ENCODE measurements around the gene SOX8. TPM values are rescaled to one million over a fixed set of nuclear protein-coding genes. Genes with fewer than 3 reads are reported as not detected.

SOX8 gene
- total and polyA plus RNA-seq, 10 of the 15 experiments (the other 5 are each of a cell fraction or from before 2014, with no cell fraction given): not detected

- ChIA-PET CTCF (no interaction called here), RAD21 (ENCODE audit: unreplicated experiment) (no interaction called here), POLR2A (no interaction called here), SMC1A (ENCODE audit: uncharacterized antibody, unreplicated experiment) (no interaction called here)
- H3K27ac ChIP-seq (ENCODE audit: control insufficient read depth, insufficient read depth): no peak overlapping the region
- H4K20me1 ChIP-seq (ENCODE audit: control insufficient read depth, insufficient read depth): no peaks in the 10 kb centered on the region
- intact Hi-C loops (cut with micrococcal nuclease; ENCODE audit: unreplicated experiment) (no loop called here), in situ Hi-C loops (cut with MboI) (no loop called here)
- WGBS (ENCODE audit: insufficient coverage, insufficient replicate concordance, low lambda C conversion rate, missing lambda C conversion rate): 34% methylated on average over 8 of the region's 8 CpGs
- H3K4me3 ChIP-seq: no peak overlapping the region
- ATAC-seq (no peak), DNase-seq (ENCODE audit: low read depth, low spot score) (no peak), FAIRE-seq (no peak)
- H3K9ac ChIP-seq (ENCODE audit: control insufficient read depth, insufficient read depth, low read length): no peak overlapping the region
- no peak overlapping the region for H3K4me2 ChIP-seq (ENCODE audit: control insufficient read depth, insufficient read depth)
- no TSS peak for BruUV-seq (replicated peaks)
- no peaks in the 10 kb centered on the region for H3K36me3 ChIP-seq (ENCODE audit: control insufficient read depth in 2 of 2, insufficient read depth in 2 of 2, low read length in 1 of 2)
- no peak overlapping the region for H2AFZ ChIP-seq (ENCODE audit: control insufficient read depth, low read depth, low read length)
- H3K9me3 ChIP-seq (replicated peaks; ENCODE audit: control insufficient read depth, insufficient read depth, low read length): no peaks in the 10 kb centered on the region
- no peaks in the 10 kb centered on the region for H3K27me3 ChIP-seq (replicated peaks in 1 of 2; ENCODE audit: control insufficient read depth in 2 of 2, insufficient read depth in 2 of 2, low read length in 1 of 2)
- no peaks in the 10 kb centered on the region for H3K4me1 ChIP-seq (ENCODE audit: control insufficient read depth, insufficient read depth, low read length)
- no peak for TF ChIP-seq EED (IDR thresholded peaks at IDR 0.05; ENCODE audit: low read depth)
- TF ChIP-seq IKZF1 (conservative IDR thresholded peaks at IDR 0.05): no peak
- TF ChIP-seq EZH2 (IDR thresholded peaks at IDR 0.05; ENCODE audit: borderline replicate concordance, control insufficient read depth, low read depth, low read length): no peak
- TF ChIP-seq YY1 (IDR thresholded peaks at IDR 0.05; ENCODE audit: low read depth, low read length): no peak
- TF ChIP-seq GABPA (IDR thresholded peaks at IDR 0.05; ENCODE audit: low read depth): no peak
- TF ChIP-seq NFYA (IDR thresholded peaks at IDR 0.05; ENCODE audit: borderline replicate concordance, low read depth, low read length): no peak
- no peak for TF ChIP-seq ZBTB33 (IDR thresholded peaks at IDR 0.05)
- no peak for TF ChIP-seq SIN3A (IDR thresholded peaks at IDR 0.05; ENCODE audit: low read depth, low read length)
- TF ChIP-seq CHD1 (IDR thresholded peaks at IDR 0.05; ENCODE audit: low read depth, low read length): no peak
- no peak for TF ChIP-seq ZNF24 (IDR thresholded peaks at IDR 0.05)
- TF ChIP-seq SREBF1 (IDR thresholded peaks at IDR 0.05; ENCODE audit: low read length): no peak
- no peak for TF ChIP-seq NFIC (IDR thresholded peaks at IDR 0.05; ENCODE audit: low read depth, low read length)
- TF ChIP-seq CHD2 (IDR thresholded peaks at IDR 0.05; ENCODE audit: borderline replicate concordance, low read depth, low read length): no peak
- no peak for TF ChIP-seq RFX5 (IDR thresholded peaks at IDR 0.05; ENCODE audit: low read depth, low read length)
- TF ChIP-seq KLF5 (IDR thresholded peaks at IDR 0.05; ENCODE audit: partially characterized antibody): no peak
- no peak for TF ChIP-seq CBX5 (IDR thresholded peaks at IDR 0.05; ENCODE audit: low read depth)
- TF ChIP-seq NFXL1 (IDR thresholded peaks at IDR 0.05; ENCODE audit: borderline replicate concordance): no peak
- no peaks in the 10 kb centered on the region for H3K79me2 ChIP-seq (ENCODE audit: control insufficient read depth, insufficient read depth, low read length)
Observed at GRCh38 chr16:1014221-1014620, 32.7 kb downstream of the SOX8 start.

Data from GM12878 (cell line).